H9 (cell line): ENCODE data around the gene KIAA2012. TPM values are rescaled to one million over a fixed set of nuclear protein-coding genes. Genes with fewer than 3 reads are reported as not detected.

Experiments
- DNase-seq: peaks from one replicate; pipeline ENCODE4 v3.0.0-alpha.2; 2017
- H2AFZ ChIP-seq: one replicate; pipeline ENCODE4 v1.6.1; 2013; ENCODE audit warnings: mild to moderate bottlenecking, low read length, control low read depth, moderate library complexity
- H2AK5ac ChIP-seq: 2 replicates; pipeline ENCODE4 v1.6.1; 2013; ENCODE audit warnings: low read length, control low read depth, mixed read lengths; ENCODE audit not compliant: insufficient read length
- H2BK120ac ChIP-seq: one replicate; pipeline ENCODE4 v1.6.1; 2013; ENCODE audit warnings: low read depth, mild to moderate bottlenecking, low read length, control low read depth, inconsistent platforms; ENCODE audit not compliant: poor library complexity, severe bottlenecking
- H2BK12ac ChIP-seq: 2 replicates; pipeline ENCODE4 v1.6.1; 2013; ENCODE audit warnings: low read length, control low read depth, mixed read lengths, low read depth; ENCODE audit not compliant: insufficient read length
- H2BK15ac ChIP-seq: 2 replicates; pipeline ENCODE4 v1.6.1; 2013; ENCODE audit warnings: low read depth, low read length, control low read depth
- H2BK20ac ChIP-seq: one replicate; pipeline ENCODE4 v1.6.1; 2013; ENCODE audit warnings: low read depth, mild to moderate bottlenecking, low read length, control low read depth, inconsistent platforms; ENCODE audit not compliant: poor library complexity, severe bottlenecking
- H2BK5ac ChIP-seq: 2 replicates; pipeline ENCODE4 v1.6.1; 2013; ENCODE audit warnings: low read length, control low read depth, mixed read lengths; ENCODE audit not compliant: insufficient read length
- H3K14ac ChIP-seq: 2 replicates; pipeline ENCODE4 v1.6.1; 2013; ENCODE audit warnings: low read length, control low read depth; ENCODE audit not compliant: insufficient read depth
- H3K18ac ChIP-seq: 2 replicates; pipeline ENCODE4 v1.6.1; 2013; ENCODE audit warnings: low read depth, mild to moderate bottlenecking, mixed read lengths, low read length, control low read depth; ENCODE audit not compliant: insufficient read length
- H3K23ac ChIP-seq: 2 replicates; pipeline ENCODE4 v1.6.1; 2013; ENCODE audit warnings: low read length, control low read depth, mixed read lengths, low read depth; ENCODE audit not compliant: insufficient read length
- H3K23me2 ChIP-seq: 2 replicates; pipeline ENCODE4 v1.6.1; 2013; ENCODE audit warnings: low read depth, mild to moderate bottlenecking, mixed read lengths, low read length, control low read depth; ENCODE audit not compliant: insufficient read length, poor library complexity, severe bottlenecking
- H3K27ac ChIP-seq: 2 replicates; pipeline ENCODE4 v1.5.1; 2013; ENCODE audit warnings: low read length, control low read depth, mixed read lengths, low read depth; ENCODE audit not compliant: insufficient read length
- H3K27me3 ChIP-seq: 2 replicates; pipeline ENCODE4 v1.6.1; 2013; ENCODE audit warnings: low read length, control low read depth, inconsistent platforms; ENCODE audit not compliant: insufficient read depth
- H3K4ac ChIP-seq: 2 replicates; pipeline ENCODE4 v1.6.1; 2013; ENCODE audit warnings: low read depth, mild to moderate bottlenecking, control low read depth, inconsistent platforms, low read length, moderate library complexity
- H3K4me1 ChIP-seq: 2 replicates; pipeline ENCODE4 v1.6.1; 2013; ENCODE audit warnings: low read length, control low read depth, inconsistent platforms; ENCODE audit not compliant: insufficient read depth
- H3K4me2 ChIP-seq: 2 replicates; pipeline ENCODE4 v1.6.1; 2013; ENCODE audit warnings: low read length, control low read depth, mixed read lengths; ENCODE audit not compliant: insufficient read length, insufficient read depth
- H3K56ac ChIP-seq: 2 replicates; pipeline ENCODE4 v1.6.1; 2013; ENCODE audit warnings: low read depth, mild to moderate bottlenecking, mixed read lengths, low read length, control low read depth; ENCODE audit not compliant: insufficient read length
- H3K79me1 ChIP-seq: 2 replicates; pipeline ENCODE4 v1.6.1; 2013; ENCODE audit warnings: low read depth, mild to moderate bottlenecking, moderate library complexity, low read length, control low read depth, inconsistent platforms; ENCODE audit not compliant: insufficient read depth, poor library complexity, severe bottlenecking
- H3K79me2 ChIP-seq: 2 replicates; pipeline ENCODE4 v1.6.1; 2013; ENCODE audit warnings: low read length, control low read depth, inconsistent platforms; ENCODE audit not compliant: insufficient read depth
- H3K9ac ChIP-seq: 2 replicates; pipeline ENCODE4 v1.6.1; 2013; ENCODE audit warnings: low read length, control low read depth, mixed read lengths; ENCODE audit not compliant: insufficient read length; ENCODE audit errors: extremely low read depth
- H3K9me3 ChIP-seq: one replicate; pipeline ENCODE4 v1.6.1; 2013; ENCODE audit warnings: low read depth, low read length, inconsistent platforms; ENCODE audit not compliant: control insufficient read depth
- H3T11ph ChIP-seq: one replicate; pipeline ENCODE4 v1.6.1; 2013; ENCODE audit warnings: mild to moderate bottlenecking, low read length, control low read depth, inconsistent platforms
- H4K20me1 ChIP-seq: one replicate; pipeline ENCODE4 v1.6.1; 2013; ENCODE audit not compliant: control insufficient read depth, insufficient read length, insufficient read depth
- H4K5ac ChIP-seq: 2 replicates; pipeline ENCODE4 v1.6.1; 2013; ENCODE audit warnings: low read depth, mild to moderate bottlenecking, mixed read lengths, low read length, control low read depth; ENCODE audit not compliant: insufficient read length
- H4K8ac ChIP-seq: replicated peaks from 2 replicates; pipeline ENCODE4 v1.6.1; 2013; ENCODE audit warnings: low read length, control low read depth, mixed read lengths, low read depth; ENCODE audit not compliant: insufficient read length
- H4K91ac ChIP-seq: 2 replicates; pipeline ENCODE4 v1.6.1; 2013; ENCODE audit warnings: low read depth, mild to moderate bottlenecking, moderate library complexity, mixed read lengths, low read length, control low read depth; ENCODE audit not compliant: insufficient read length
- H3K27ac Mint-ChIP-seq, 3 experiments: 2 replicates in 2 of 3; 3 replicates in 1 of 3; pipeline ENCODE4 v1.8.0; 2020 to 2021; ENCODE audit warnings: mixed read lengths in 3 of 3, mild to moderate bottlenecking in 1 of 3, moderate library complexity in 1 of 3
- H3K27me3 Mint-ChIP-seq: 2 replicates; pipeline ENCODE4 v1.8.0; 2021; ENCODE audit warnings: low read depth, mild to moderate bottlenecking, moderate library complexity, mixed read lengths
- H3K36me3 Mint-ChIP-seq, 3 experiments: 2 replicates in 2 of 3; 3 replicates in 1 of 3; pipeline ENCODE4 v1.8.0; 2020 to 2021; ENCODE audit warnings: low read depth in 3 of 3, mixed read lengths in 3 of 3; ENCODE audit not compliant: insufficient read depth in 1 of 3
- H3K4me1 Mint-ChIP-seq, 2 experiments: 2 replicates each; pipeline ENCODE4 v1.8.0; 2020; ENCODE audit warnings: mixed read lengths in 2 of 2
- H3K4me3 Mint-ChIP-seq, 2 experiments: 2 replicates in 1 of 2; 3 replicates in 1 of 2; pipeline ENCODE4 v1.8.0; 2020 to 2021; ENCODE audit warnings: mild to moderate bottlenecking in 2 of 2, mixed read lengths in 2 of 2, moderate library complexity in 1 of 2
- H3K9me3 Mint-ChIP-seq, 2 experiments: 2 replicates in 1 of 2; 3 replicates in 1 of 2; pipeline ENCODE4 v1.8.0; 2020; ENCODE audit warnings: mild to moderate bottlenecking in 2 of 2, mixed read lengths in 2 of 2, moderate library complexity in 1 of 2
- WGBS: extraction: QIAGEN DNeasy Blood & Tissue Kit; methylation state at CpG from one replicate; pipeline ENCODE4 v1.1.7; 2013; ENCODE audit warnings: missing lambda C conversion rate, low lambda C conversion rate, mixed read lengths; ENCODE audit not compliant: insufficient read length; ENCODE audit errors: extremely low coverage; 5-methylcytosine and 5-hydroxymethylcytosine counted together
- total RNA-seq: library from RNA; stranded (reverse); gene quantifications from 2 replicates; pipeline ENCODE4 v1.2.1, GENCODE V29; 2021
- TF ChIP-seq, protein P1 (sequence below): fragments of 200-600 bp; sonication (generic); conservative IDR thresholded peaks from 3 replicates; pipeline ENCODE4 v1.8.0; 2021; ENCODE audit warnings: antibody characterized with exemption, mild to moderate bottlenecking

KIAA2012 gene
- total RNA-seq, 1 experiment from 2014 or later, result not detected

GRCh38 chr2:202149936-202150335 lies 76.9 kb downstream of the KIAA2012 start:
- H2AK5ac ChIP-seq, result no peak overlapping the region
- no peak overlapping the region for H2AFZ ChIP-seq
- H4K20me1 ChIP-seq, result no peaks in the 10 kb centered on the region
- H2BK15ac ChIP-seq, result no peak overlapping the region
- Mint-ChIP-seq H3K4me1 (peaks cover 40 to 44% of the 10 kb centered on the region in 2 experiments), H3K9me3 (no peaks in the 10 kb centered on the region), H3K27me3 (peaks cover 29% of the 10 kb centered on the region), H3K27ac (no peak overlapping the region), H3K36me3 (0 out of 7 replicates have a peak, but pooled peaks cover 0 to 2% (median 0%) of the 10 kb centered on the region in 3 experiments), H3K4me3 (no peak overlapping the region)
- H4K8ac ChIP-seq, result no peak overlapping the region
- H4K5ac ChIP-seq, result no peak overlapping the region
- H3K27ac ChIP-seq, result no peak overlapping the region
- H3K79me2 ChIP-seq, result no peaks in the 10 kb centered on the region
- H3K79me1 ChIP-seq, result no peaks in the 10 kb centered on the region
- no peak for DNase-seq
- no peak overlapping the region for H2BK120ac ChIP-seq
- no peak overlapping the region for H3K23ac ChIP-seq
- no peak overlapping the region for H3K4me2 ChIP-seq
- no peak overlapping the region for H3K56ac ChIP-seq
- no peak overlapping the region for H2BK12ac ChIP-seq
- no peaks in the 10 kb centered on the region for H3K9me3 ChIP-seq
- H3T11ph ChIP-seq, result no peak overlapping the region
- H3K27me3 ChIP-seq, result 0 out of 2 replicates have a peak, but pooled peaks cover 2% of the 10 kb centered on the region
- H4K91ac ChIP-seq, result no peak overlapping the region
- no peak overlapping the region for H2BK5ac ChIP-seq
- H3K14ac ChIP-seq, result no peak overlapping the region
- H3K23me2 ChIP-seq, result no peaks in the 10 kb centered on the region
- H3K4me1 ChIP-seq, result no peaks in the 10 kb centered on the region; the same call in 1 of the 2 replicates
- no peak overlapping the region for H2BK20ac ChIP-seq
- H3K9ac ChIP-seq, result no peak overlapping the region
- WGBS, result no CpG with 5 or more reads among the region's 4 CpGs
- H3K4ac ChIP-seq, result no peak overlapping the region
- H3K18ac ChIP-seq, result no peak overlapping the region
- TF ChIP-seq, protein P1, sequence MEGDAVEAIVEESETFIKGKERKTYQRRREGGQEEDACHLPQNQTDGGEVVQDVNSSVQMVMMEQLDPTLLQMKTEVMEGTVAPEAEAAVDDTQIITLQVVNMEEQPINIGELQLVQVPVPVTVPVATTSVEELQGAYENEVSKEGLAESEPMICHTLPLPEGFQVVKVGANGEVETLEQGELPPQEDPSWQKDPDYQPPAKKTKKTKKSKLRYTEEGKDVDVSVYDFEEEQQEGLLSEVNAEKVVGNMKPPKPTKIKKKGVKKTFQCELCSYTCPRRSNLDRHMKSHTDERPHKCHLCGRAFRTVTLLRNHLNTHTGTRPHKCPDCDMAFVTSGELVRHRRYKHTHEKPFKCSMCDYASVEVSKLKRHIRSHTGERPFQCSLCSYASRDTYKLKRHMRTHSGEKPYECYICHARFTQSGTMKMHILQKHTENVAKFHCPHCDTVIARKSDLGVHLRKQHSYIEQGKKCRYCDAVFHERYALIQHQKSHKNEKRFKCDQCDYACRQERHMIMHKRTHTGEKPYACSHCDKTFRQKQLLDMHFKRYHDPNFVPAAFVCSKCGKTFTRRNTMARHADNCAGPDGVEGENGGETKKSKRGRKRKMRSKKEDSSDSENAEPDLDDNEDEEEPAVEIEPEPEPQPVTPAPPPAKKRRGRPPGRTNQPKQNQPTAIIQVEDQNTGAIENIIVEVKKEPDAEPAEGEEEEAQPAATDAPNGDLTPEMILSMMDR, result no peak
